HG03457 (cell line): Measurements from ENCODE around the gene TM4SF5.
A peak's percentile ranks its signal among the peaks of the same experiment; 100 is the strongest.

Experiments
- ATAC-seq: cut with Tn5 transposase; IDR thresholded peaks from one replicate; pipeline ENCODE4 v1.9.1; 2021; ENCODE audit warnings: moderate number of reproducible peaks; ENCODE audit not compliant: unreplicated experiment

The TM4SF5 gene

GRCh38 chr17:4823373-4824089 lies 51.8 kb downstream of the TM4SF5 start:
- no peak for ATAC-seq

GRCh38 chr17:4827399-4827798 lies 55.7 kb downstream of the TM4SF5 start:
- no peak for ATAC-seq

GRCh38 chr17:4832829-4833177 lies 61.1 kb downstream of the TM4SF5 start:
- ATAC-seq: peak; percentile 5
